Glutamatergic neuron (in vitro differentiated cells): ENCODE measurements around the gene PCIF1. TPM values are rescaled to one million over a fixed set of nuclear protein-coding genes. Genes with fewer than 3 reads are reported as not detected.

ENCODE experiments used
- DNase-seq: peaks from one replicate; pipeline ENCODE4 v3.0.0; 2022
- H3K27ac Mint-ChIP-seq: one replicate; pipeline ENCODE4 v1.8.0; 2020; ENCODE audit warnings: mild to moderate bottlenecking, mixed read lengths, inconsistent platforms; ENCODE audit not compliant: unreplicated experiment
- H3K27me3 Mint-ChIP-seq: one replicate; pipeline ENCODE4 v1.8.0; 2020; ENCODE audit warnings: mild to moderate bottlenecking, moderate library complexity, mixed read lengths, inconsistent platforms; ENCODE audit not compliant: unreplicated experiment
- H3K36me3 Mint-ChIP-seq: one replicate; pipeline ENCODE4 v1.8.0; 2020; ENCODE audit warnings: mild to moderate bottlenecking, mixed read lengths, inconsistent platforms; ENCODE audit not compliant: unreplicated experiment
- H3K4me1 Mint-ChIP-seq: one replicate; pipeline ENCODE4 v1.8.0; 2020; ENCODE audit warnings: mild to moderate bottlenecking, low read depth, mixed read lengths, inconsistent platforms; ENCODE audit not compliant: unreplicated experiment
- H3K4me3 Mint-ChIP-seq: one replicate; pipeline ENCODE4 v1.8.0; 2020; ENCODE audit warnings: mild to moderate bottlenecking, mixed read lengths, inconsistent platforms; ENCODE audit not compliant: unreplicated experiment
- H3K9me3 Mint-ChIP-seq: one replicate; pipeline ENCODE4 v1.8.0; 2020; ENCODE audit warnings: mild to moderate bottlenecking, moderate library complexity, mixed read lengths, inconsistent platforms; ENCODE audit not compliant: unreplicated experiment
- long read RNA-seq: library from polyadenylated mRNA; unstranded; transcript quantifications from one replicate; pipeline ENCODE4 v2.0.0, GENCODE V29; 2020; ENCODE audit not compliant: unreplicated experiment
- total RNA-seq: library from RNA; stranded (reverse); fragmentation: NEBNext Ultra II Directional; extraction: Animal tissue kit (Norgen Biotek cat#: 25700); gene quantifications from one replicate; pipeline ENCODE4 v1.2.1, GENCODE V29; 2021; ENCODE audit not compliant: unreplicated experiment
- TF ChIP-seq, protein P1 (sequence below): fragments of 200-600 bp; sonication (generic); IDR thresholded peaks from one replicate; pipeline ENCODE4 v1.5.0; 2021; ENCODE audit not compliant: partially characterized antibody, unreplicated experiment

PCIF1 gene
- 37.6 TPM for total RNA-seq
- long read RNA-seq, transcript PCIF1-203 (2 exons, 627 nt): minor isoform, 6 of 30 reads
- long read RNA-seq, transcript PCIF1-201 (17 exons, 2,747 nt): major isoform, 17 of 30 reads
- long read RNA-seq, partial matches to known transcripts: 4 of 30 reads
- long read RNA-seq, other reads (novel, unspliced or antisense): 3 of 30 reads

DNA sequence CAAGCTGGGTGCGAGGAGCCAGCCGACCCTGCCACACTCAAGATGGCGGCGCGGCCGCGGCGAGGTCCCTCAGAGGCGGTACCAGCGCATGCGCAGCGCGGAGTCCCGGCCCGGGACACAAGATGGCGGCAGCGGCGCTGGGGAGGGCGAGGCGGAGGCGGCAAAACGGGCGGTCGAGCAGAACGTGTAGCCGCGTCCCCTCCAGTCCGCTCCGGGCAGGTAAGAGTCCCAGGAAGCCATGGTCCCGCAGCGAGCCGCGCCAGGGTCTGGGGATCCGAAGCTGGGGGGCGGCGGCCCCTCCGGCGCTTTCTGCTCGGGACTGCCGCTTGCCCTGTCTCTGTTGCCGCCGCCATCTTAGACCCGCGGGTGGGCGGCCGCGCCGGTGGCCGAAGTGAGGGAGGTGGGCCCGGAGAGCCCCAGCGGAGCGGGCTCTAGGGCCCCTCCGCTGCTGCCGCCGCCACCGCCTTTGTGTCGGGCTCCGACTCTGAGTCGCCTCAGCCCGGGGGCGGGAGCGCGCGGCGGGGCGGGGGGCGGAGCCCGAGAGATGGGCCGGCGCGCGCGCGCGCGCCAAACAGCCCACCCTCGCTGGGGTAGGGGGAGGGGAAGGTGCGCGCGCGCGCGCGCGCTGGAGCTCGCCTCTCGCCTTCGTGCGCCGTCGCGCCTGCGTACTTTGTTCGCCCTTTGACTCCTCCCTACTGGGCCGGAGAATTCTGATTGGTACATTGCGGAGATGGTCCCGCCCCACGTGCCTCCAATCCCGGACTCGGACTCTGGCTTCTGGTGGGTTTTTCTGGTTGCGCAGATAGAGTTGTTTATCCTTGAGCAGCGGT, at the start of gene PCIF1:
PCIF1 (plus strand) TSS at position 98 of the 830 bp plus-strand sequence. CDS start 4,317 bp downstream, outside the sequence.
- Mint-ChIP-seq H3K36me3 (no peaks in the 10 kb centered on the region), H3K27me3 (peaks cover 13% of the 10 kb centered on the region), H3K4me3 (peak within 1 kb of the TSS; percentile 99), H3K9me3 (peaks cover 11% of the 10 kb centered on the region), H3K4me1 (peaks cover 12% of the 10 kb centered on the region), H3K27ac (peak within 1 kb of the TSS; percentile 100)
- TF ChIP-seq, protein P1, sequence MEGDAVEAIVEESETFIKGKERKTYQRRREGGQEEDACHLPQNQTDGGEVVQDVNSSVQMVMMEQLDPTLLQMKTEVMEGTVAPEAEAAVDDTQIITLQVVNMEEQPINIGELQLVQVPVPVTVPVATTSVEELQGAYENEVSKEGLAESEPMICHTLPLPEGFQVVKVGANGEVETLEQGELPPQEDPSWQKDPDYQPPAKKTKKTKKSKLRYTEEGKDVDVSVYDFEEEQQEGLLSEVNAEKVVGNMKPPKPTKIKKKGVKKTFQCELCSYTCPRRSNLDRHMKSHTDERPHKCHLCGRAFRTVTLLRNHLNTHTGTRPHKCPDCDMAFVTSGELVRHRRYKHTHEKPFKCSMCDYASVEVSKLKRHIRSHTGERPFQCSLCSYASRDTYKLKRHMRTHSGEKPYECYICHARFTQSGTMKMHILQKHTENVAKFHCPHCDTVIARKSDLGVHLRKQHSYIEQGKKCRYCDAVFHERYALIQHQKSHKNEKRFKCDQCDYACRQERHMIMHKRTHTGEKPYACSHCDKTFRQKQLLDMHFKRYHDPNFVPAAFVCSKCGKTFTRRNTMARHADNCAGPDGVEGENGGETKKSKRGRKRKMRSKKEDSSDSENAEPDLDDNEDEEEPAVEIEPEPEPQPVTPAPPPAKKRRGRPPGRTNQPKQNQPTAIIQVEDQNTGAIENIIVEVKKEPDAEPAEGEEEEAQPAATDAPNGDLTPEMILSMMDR: no peak
- DNase-seq: peak; percentile 99

DNA sequence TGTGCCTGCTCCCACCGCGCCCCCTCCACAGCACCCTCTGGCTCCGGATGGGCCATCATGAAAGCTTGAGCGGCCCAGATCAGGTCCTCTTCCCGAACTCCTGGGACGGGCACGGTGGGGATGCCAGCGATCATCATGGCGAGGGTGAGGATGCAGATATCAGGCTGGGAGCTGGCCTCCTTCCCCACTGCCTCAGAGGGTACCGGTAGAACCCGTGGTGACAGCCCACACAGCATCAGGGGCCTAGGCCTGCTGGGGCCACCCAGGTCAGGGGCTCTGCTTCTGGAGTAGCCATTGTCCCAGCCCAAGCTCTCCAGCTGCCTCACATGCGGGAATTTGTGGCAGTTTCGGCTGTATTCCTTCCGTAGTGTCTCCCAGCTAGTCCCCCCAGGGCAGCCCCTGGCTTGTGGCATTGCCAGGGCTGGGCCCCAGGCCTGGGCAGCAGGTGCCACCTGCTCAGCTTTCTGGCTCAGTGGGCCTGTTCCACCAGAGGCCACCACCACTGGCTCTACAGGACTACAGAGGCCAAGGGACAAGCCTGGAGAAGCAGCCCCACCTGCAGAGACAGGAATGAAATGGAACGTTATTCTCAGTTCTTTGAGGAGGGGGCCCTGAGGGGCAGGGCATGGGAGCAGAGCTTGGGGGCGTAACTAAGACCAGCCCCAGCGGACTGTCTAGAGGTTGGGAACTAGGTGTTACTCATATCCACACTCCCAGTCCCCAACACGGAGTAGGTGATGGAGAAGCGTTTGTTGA, 47.7 kb upstream of the PCIF1 start:
- Mint-ChIP-seq H3K27me3 (peaks cover 3% of the 10 kb centered on the region), H3K27ac (no peak overlapping the region), H3K36me3 (no peaks in the 10 kb centered on the region), H3K9me3 (peaks cover 5% of the 10 kb centered on the region), H3K4me1 (peaks cover 4% of the 10 kb centered on the region), H3K4me3 (no peak overlapping the region)
- TF ChIP-seq, protein P1: no peak
- no peak for DNase-seq

DNA sequence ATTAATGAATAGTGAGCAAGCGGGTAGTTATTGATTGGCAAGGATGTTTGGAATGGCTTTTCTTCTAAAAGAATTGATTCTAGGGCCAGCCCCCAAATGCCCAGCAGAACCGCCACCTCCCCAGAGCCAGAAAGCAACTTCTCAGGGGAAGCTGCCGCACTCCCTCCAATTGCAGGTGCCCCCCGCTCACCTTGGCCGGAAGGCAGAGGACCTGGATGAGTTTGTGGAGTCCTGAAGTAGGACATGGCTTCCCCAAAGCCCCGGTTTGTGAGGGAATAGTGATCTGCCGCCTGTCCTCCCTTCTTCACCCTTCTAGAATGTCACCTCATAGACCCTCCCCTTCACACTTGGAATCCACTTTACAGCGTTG, 47.2 kb upstream of the PCIF1 start, which contains the start of gene SPATA25:
SPATA25 (minus strand) TSS at position 277 of the 370 bp plus-strand sequence; CDS start at position 245, 32 bp downstream.
- Mint-ChIP-seq H3K27ac (no peak within 1 kb of the TSS), H3K9me3 (peaks cover 9% of the 10 kb centered on the region), H3K4me1 (peaks cover 1% of the 10 kb centered on the region), H3K4me3 (no peak within 1 kb of the TSS), H3K27me3 (peaks cover 6% of the 10 kb centered on the region), H3K36me3 (no peaks in the 10 kb centered on the region)
- TF ChIP-seq, protein P1: no peak
- DNase-seq: no peak

DNA sequence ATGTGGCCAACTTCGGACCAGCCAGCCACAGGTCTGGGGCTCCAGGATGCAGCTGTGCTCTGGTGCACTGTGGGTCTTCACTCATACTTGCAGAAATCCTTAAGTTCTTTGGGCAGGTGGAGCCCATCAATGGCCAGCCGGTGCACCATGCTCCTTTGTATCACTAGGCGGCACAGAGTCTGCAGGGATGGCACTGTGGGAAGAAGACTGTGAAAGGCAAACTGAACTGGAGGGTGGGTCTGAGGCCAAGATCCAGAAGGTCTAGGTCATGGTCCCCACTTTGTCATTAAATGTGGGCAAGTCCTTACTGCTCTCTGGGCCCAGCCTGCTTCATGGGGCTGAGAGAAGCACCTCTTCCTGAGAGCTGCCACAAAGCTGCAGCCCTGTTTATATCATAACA, 45.8 kb upstream of the PCIF1 start:
- Mint-ChIP-seq H3K4me3 (no peak overlapping the region), H3K9me3 (peaks cover 11% of the 10 kb centered on the region), H3K4me1 (peaks cover 3% of the 10 kb centered on the region), H3K27ac (no peak overlapping the region), H3K27me3 (peaks cover 9% of the 10 kb centered on the region), H3K36me3 (no peaks in the 10 kb centered on the region)
- DNase-seq: no peak
- TF ChIP-seq, protein P1: no peak
